H9 (cell line): ENCODE data around the gene CCM2. TPM values are rescaled to one million over a fixed set of nuclear protein-coding genes. Genes with fewer than 3 reads are reported as not detected.

Experiments used
- DNase-seq: peaks from one replicate; pipeline ENCODE4 v3.0.0-alpha.2; 2017
- H2AFZ ChIP-seq: one replicate; pipeline ENCODE4 v1.6.1; 2013; ENCODE audit warnings: mild to moderate bottlenecking, low read length, control low read depth, moderate library complexity
- H2AK5ac ChIP-seq: 2 replicates; pipeline ENCODE4 v1.6.1; 2013; ENCODE audit warnings: low read length, control low read depth, mixed read lengths; ENCODE audit not compliant: insufficient read length
- H2BK120ac ChIP-seq: one replicate; pipeline ENCODE4 v1.6.1; 2013; ENCODE audit warnings: low read depth, mild to moderate bottlenecking, low read length, control low read depth, inconsistent platforms; ENCODE audit not compliant: poor library complexity, severe bottlenecking
- H2BK12ac ChIP-seq: 2 replicates; pipeline ENCODE4 v1.6.1; 2013; ENCODE audit warnings: low read length, control low read depth, mixed read lengths, low read depth; ENCODE audit not compliant: insufficient read length
- H2BK15ac ChIP-seq: 2 replicates; pipeline ENCODE4 v1.6.1; 2013; ENCODE audit warnings: low read depth, low read length, control low read depth
- H2BK20ac ChIP-seq: one replicate; pipeline ENCODE4 v1.6.1; 2013; ENCODE audit warnings: low read depth, mild to moderate bottlenecking, low read length, control low read depth, inconsistent platforms; ENCODE audit not compliant: poor library complexity, severe bottlenecking
- H2BK5ac ChIP-seq: 2 replicates; pipeline ENCODE4 v1.6.1; 2013; ENCODE audit warnings: low read length, control low read depth, mixed read lengths; ENCODE audit not compliant: insufficient read length
- H3K14ac ChIP-seq: 2 replicates; pipeline ENCODE4 v1.6.1; 2013; ENCODE audit warnings: low read length, control low read depth; ENCODE audit not compliant: insufficient read depth
- H3K18ac ChIP-seq: 2 replicates; pipeline ENCODE4 v1.6.1; 2013; ENCODE audit warnings: low read depth, mild to moderate bottlenecking, mixed read lengths, low read length, control low read depth; ENCODE audit not compliant: insufficient read length
- H3K23ac ChIP-seq: 2 replicates; pipeline ENCODE4 v1.6.1; 2013; ENCODE audit warnings: low read length, control low read depth, mixed read lengths, low read depth; ENCODE audit not compliant: insufficient read length
- H3K23me2 ChIP-seq: 2 replicates; pipeline ENCODE4 v1.6.1; 2013; ENCODE audit warnings: low read depth, mild to moderate bottlenecking, mixed read lengths, low read length, control low read depth; ENCODE audit not compliant: insufficient read length, poor library complexity, severe bottlenecking
- H3K27ac ChIP-seq: 2 replicates; pipeline ENCODE4 v1.5.1; 2013; ENCODE audit warnings: low read length, control low read depth, mixed read lengths, low read depth; ENCODE audit not compliant: insufficient read length
- H3K27me3 ChIP-seq: 2 replicates; pipeline ENCODE4 v1.6.1; 2013; ENCODE audit warnings: low read length, control low read depth, inconsistent platforms; ENCODE audit not compliant: insufficient read depth
- H3K4ac ChIP-seq: 2 replicates; pipeline ENCODE4 v1.6.1; 2013; ENCODE audit warnings: low read depth, mild to moderate bottlenecking, control low read depth, inconsistent platforms, low read length, moderate library complexity
- H3K4me1 ChIP-seq: 2 replicates; pipeline ENCODE4 v1.6.1; 2013; ENCODE audit warnings: low read length, control low read depth, inconsistent platforms; ENCODE audit not compliant: insufficient read depth
- H3K4me2 ChIP-seq: 2 replicates; pipeline ENCODE4 v1.6.1; 2013; ENCODE audit warnings: low read length, control low read depth, mixed read lengths; ENCODE audit not compliant: insufficient read length, insufficient read depth
- H3K56ac ChIP-seq: 2 replicates; pipeline ENCODE4 v1.6.1; 2013; ENCODE audit warnings: low read depth, mild to moderate bottlenecking, mixed read lengths, low read length, control low read depth; ENCODE audit not compliant: insufficient read length
- H3K79me1 ChIP-seq: 2 replicates; pipeline ENCODE4 v1.6.1; 2013; ENCODE audit warnings: low read depth, mild to moderate bottlenecking, moderate library complexity, low read length, control low read depth, inconsistent platforms; ENCODE audit not compliant: insufficient read depth, poor library complexity, severe bottlenecking
- H3K79me2 ChIP-seq: 2 replicates; pipeline ENCODE4 v1.6.1; 2013; ENCODE audit warnings: low read length, control low read depth, inconsistent platforms; ENCODE audit not compliant: insufficient read depth
- H3K9ac ChIP-seq: 2 replicates; pipeline ENCODE4 v1.6.1; 2013; ENCODE audit warnings: low read length, control low read depth, mixed read lengths; ENCODE audit not compliant: insufficient read length; ENCODE audit errors: extremely low read depth
- H3K9me3 ChIP-seq: one replicate; pipeline ENCODE4 v1.6.1; 2013; ENCODE audit warnings: low read depth, low read length, inconsistent platforms; ENCODE audit not compliant: control insufficient read depth
- H3T11ph ChIP-seq: one replicate; pipeline ENCODE4 v1.6.1; 2013; ENCODE audit warnings: mild to moderate bottlenecking, low read length, control low read depth, inconsistent platforms
- H4K20me1 ChIP-seq: one replicate; pipeline ENCODE4 v1.6.1; 2013; ENCODE audit not compliant: control insufficient read depth, insufficient read length, insufficient read depth
- H4K5ac ChIP-seq: 2 replicates; pipeline ENCODE4 v1.6.1; 2013; ENCODE audit warnings: low read depth, mild to moderate bottlenecking, mixed read lengths, low read length, control low read depth; ENCODE audit not compliant: insufficient read length
- H4K8ac ChIP-seq: replicated peaks from 2 replicates; pipeline ENCODE4 v1.6.1; 2013; ENCODE audit warnings: low read length, control low read depth, mixed read lengths, low read depth; ENCODE audit not compliant: insufficient read length
- H4K91ac ChIP-seq: 2 replicates; pipeline ENCODE4 v1.6.1; 2013; ENCODE audit warnings: low read depth, mild to moderate bottlenecking, moderate library complexity, mixed read lengths, low read length, control low read depth; ENCODE audit not compliant: insufficient read length
- H3K27ac Mint-ChIP-seq, 3 experiments: 2 replicates in 2 of 3; 3 replicates in 1 of 3; pipeline ENCODE4 v1.8.0; 2020 to 2021; ENCODE audit warnings: mixed read lengths in 3 of 3, mild to moderate bottlenecking in 1 of 3, moderate library complexity in 1 of 3
- H3K27me3 Mint-ChIP-seq: 2 replicates; pipeline ENCODE4 v1.8.0; 2021; ENCODE audit warnings: low read depth, mild to moderate bottlenecking, moderate library complexity, mixed read lengths
- H3K36me3 Mint-ChIP-seq, 3 experiments: 2 replicates in 2 of 3; 3 replicates in 1 of 3; pipeline ENCODE4 v1.8.0; 2020 to 2021; ENCODE audit warnings: low read depth in 3 of 3, mixed read lengths in 3 of 3; ENCODE audit not compliant: insufficient read depth in 1 of 3
- H3K4me1 Mint-ChIP-seq, 2 experiments: 2 replicates each; pipeline ENCODE4 v1.8.0; 2020; ENCODE audit warnings: mixed read lengths in 2 of 2
- H3K4me3 Mint-ChIP-seq, 2 experiments: 2 replicates in 1 of 2; 3 replicates in 1 of 2; pipeline ENCODE4 v1.8.0; 2020 to 2021; ENCODE audit warnings: mild to moderate bottlenecking in 2 of 2, mixed read lengths in 2 of 2, moderate library complexity in 1 of 2
- H3K9me3 Mint-ChIP-seq, 2 experiments: 2 replicates in 1 of 2; 3 replicates in 1 of 2; pipeline ENCODE4 v1.8.0; 2020; ENCODE audit warnings: mild to moderate bottlenecking in 2 of 2, mixed read lengths in 2 of 2, moderate library complexity in 1 of 2
- WGBS: extraction: QIAGEN DNeasy Blood & Tissue Kit; methylation state at CpG from one replicate; pipeline ENCODE4 v1.1.7; 2013; ENCODE audit warnings: missing lambda C conversion rate, low lambda C conversion rate, mixed read lengths; ENCODE audit not compliant: insufficient read length; ENCODE audit errors: extremely low coverage; 5-methylcytosine and 5-hydroxymethylcytosine counted together
- total RNA-seq: library from RNA; stranded (reverse); gene quantifications from 2 replicates; pipeline ENCODE4 v1.2.1, GENCODE V29; 2021
- TF ChIP-seq, protein P1 (sequence below): fragments of 200-600 bp; sonication (generic); conservative IDR thresholded peaks from 3 replicates; pipeline ENCODE4 v1.8.0; 2021; ENCODE audit warnings: antibody characterized with exemption, mild to moderate bottlenecking

Gene CCM2
- total RNA-seq, 1 experiment from 2014 or later: 30.4 TPM

- no peak overlapping the region for H3K4me3 Mint-ChIP-seq
- Histone ChIP-seq H2BK120ac (no peak overlapping the region), H3K27ac (no peak overlapping the region), H3K23ac (no peak overlapping the region), H4K8ac (no peak overlapping the region), H4K91ac (no peak overlapping the region), H2AFZ (no peak overlapping the region), H2BK15ac (no peak overlapping the region), H3K27me3 (no peaks in the 10 kb centered on the region), H3K18ac (no peak overlapping the region), H4K20me1 (no peaks in the 10 kb centered on the region), H3K14ac (no peak overlapping the region), H3K4ac (no peak overlapping the region), H2AK5ac (no peak overlapping the region), H3T11ph (no peak overlapping the region), H3K79me2 (no peaks in the 10 kb centered on the region), H3K56ac (no peak overlapping the region), H2BK12ac (no peak overlapping the region), H3K79me1 (no peaks in the 10 kb centered on the region), H3K23me2 (no peaks in the 10 kb centered on the region), H2BK20ac (no peak overlapping the region), H3K4me1 (no peaks in the 10 kb centered on the region), H3K4me2 (no peak overlapping the region), H3K9me3 (no peaks in the 10 kb centered on the region), H3K9ac (no peak overlapping the region), H2BK5ac (no peak overlapping the region), H4K5ac (no peak overlapping the region)
- no peaks in the 10 kb centered on the region; a peak in 1 of 5 replicates for H3K9me3 Mint-ChIP-seq
- H3K27me3 Mint-ChIP-seq: no peaks in the 10 kb centered on the region
- no CpG with 5 or more reads among the region's 3 CpGs for WGBS
- H3K4me1 Mint-ChIP-seq: peaks cover 0 to 7% of the 10 kb centered on the region in 2 experiments; a peak in 1 of 4 replicates
- H3K36me3 Mint-ChIP-seq: peaks cover 6 to 54% (median 29%) of the 10 kb centered on the region in 3 experiments; a peak in 6 of 7 replicates
- TF ChIP-seq, protein P1, sequence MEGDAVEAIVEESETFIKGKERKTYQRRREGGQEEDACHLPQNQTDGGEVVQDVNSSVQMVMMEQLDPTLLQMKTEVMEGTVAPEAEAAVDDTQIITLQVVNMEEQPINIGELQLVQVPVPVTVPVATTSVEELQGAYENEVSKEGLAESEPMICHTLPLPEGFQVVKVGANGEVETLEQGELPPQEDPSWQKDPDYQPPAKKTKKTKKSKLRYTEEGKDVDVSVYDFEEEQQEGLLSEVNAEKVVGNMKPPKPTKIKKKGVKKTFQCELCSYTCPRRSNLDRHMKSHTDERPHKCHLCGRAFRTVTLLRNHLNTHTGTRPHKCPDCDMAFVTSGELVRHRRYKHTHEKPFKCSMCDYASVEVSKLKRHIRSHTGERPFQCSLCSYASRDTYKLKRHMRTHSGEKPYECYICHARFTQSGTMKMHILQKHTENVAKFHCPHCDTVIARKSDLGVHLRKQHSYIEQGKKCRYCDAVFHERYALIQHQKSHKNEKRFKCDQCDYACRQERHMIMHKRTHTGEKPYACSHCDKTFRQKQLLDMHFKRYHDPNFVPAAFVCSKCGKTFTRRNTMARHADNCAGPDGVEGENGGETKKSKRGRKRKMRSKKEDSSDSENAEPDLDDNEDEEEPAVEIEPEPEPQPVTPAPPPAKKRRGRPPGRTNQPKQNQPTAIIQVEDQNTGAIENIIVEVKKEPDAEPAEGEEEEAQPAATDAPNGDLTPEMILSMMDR: no peak
- no peak overlapping the region; a peak in 1 of 7 replicates for H3K27ac Mint-ChIP-seq
- DNase-seq: no peak
These were observed 71.5 kb downstream of the CCM2 start for GRCh38 chr7:45071528-45071927.
